Lung (tissue), 12 donors: ENCODE results near the gene ELAC1. TPM values are rescaled to one million over a fixed set of nuclear protein-coding genes. Genes with fewer than 3 reads are reported as not detected.

Source experiments
- ATAC-seq: fragments of 200-7000 bp; cut with Tn5 transposase; one replicate; pipeline ENCODE4 v1.9.1; 2020; ENCODE audit warnings: moderate number of reproducible peaks; ENCODE audit not compliant: insufficient read depth, low FRiP score
- DNase-seq, 3 donors: peaks; one replicate each; pipeline ENCODE4 v3.0.0-alpha.2; 2013 to 2017
- H3K27ac ChIP-seq, 2 donors: one replicate each; pipeline ENCODE4 v1.5.1; 2013; ENCODE audit warnings: mild to moderate bottlenecking in 2 of 2, moderate library complexity in 2 of 2, control low read depth in 1 of 2, inconsistent platforms in 1 of 2, low read depth in 1 of 2, low read length in 1 of 2
- H3K27me3 ChIP-seq, 3 donors: one replicate each; pipeline ENCODE4 v1.5.1; 2013; ENCODE audit warnings: low read length in 2 of 3; ENCODE audit not compliant: control insufficient read depth in 3 of 3, insufficient read depth in 3 of 3
- H3K36me3 ChIP-seq, 4 donors: one replicate each; pipeline ENCODE4 v1.5.1; 2013; ENCODE audit warnings: low read length in 4 of 4, mild to moderate bottlenecking in 1 of 4, moderate library complexity in 1 of 4; ENCODE audit not compliant: control insufficient read depth in 4 of 4, insufficient read depth in 4 of 4
- H3K4me1 ChIP-seq, 5 donors: one replicate each; pipeline ENCODE4 v1.5.1; 2013; ENCODE audit warnings: low read length in 5 of 5, mild to moderate bottlenecking in 2 of 5, moderate library complexity in 1 of 5; ENCODE audit not compliant: control insufficient read depth in 5 of 5, insufficient read depth in 5 of 5
- H3K4me3 ChIP-seq: one replicate; pipeline ENCODE4 v1.5.1; 2013; ENCODE audit warnings: mild to moderate bottlenecking, control low read depth, moderate library complexity
- H3K9ac ChIP-seq, 2 donors: one replicate each; pipeline ENCODE4 v1.5.1; 2013; ENCODE audit warnings: low read length in 2 of 2, control low read depth in 1 of 2; ENCODE audit not compliant: insufficient read depth in 1 of 2
- H3K9me3 ChIP-seq, 4 donors: one replicate each; pipeline ENCODE4 v1.5.1; 2013; ENCODE audit warnings: low read length in 3 of 4, mild to moderate bottlenecking in 1 of 4, moderate library complexity in 1 of 4; ENCODE audit not compliant: control insufficient read depth in 4 of 4, insufficient read depth in 3 of 4
- WGBS, 2 donors: extraction: QIAGEN DNeasy Blood & Tissue Kit; methylation state at CpG; one replicate each; pipeline ENCODE4 v1.1.7; 2013; 5-methylcytosine and 5-hydroxymethylcytosine counted together
- polyA plus RNA-seq, 2 donors: library from polyadenylated mRNA; stranded (reverse); fragments of 200-250 nt; gene quantifications; one replicate each; pipeline ENCODE4 v1.2.1, GENCODE V29; 2013
- total RNA-seq, 2 donors: library from RNA; depleted of rRNA in 1 of 2; stranded (reverse); fragments of >200 nt in 1 of 2; gene quantifications; one replicate each; pipeline ENCODE4 v1.2.1, GENCODE V29; 2014 to 2021
- TF ChIP-seq, protein P1 (sequence below): IDR thresholded peaks from 2 replicates; pipeline ENCODE4 v1.5.1; 2012; ENCODE audit warnings: mild to moderate bottlenecking; ENCODE audit errors: control extremely low read depth, extremely low read depth
- donor health status: control.
- donor health status: control.
- donor health status: Bipolar disorder and iron deficiency.
- donor health status: healthy.
- donor health status: DM: yes; HTN: yes; CAD: no.

The ELAC1 gene
- total and polyA plus RNA-seq, 4 donors: 5.0 to 10.2 (median 5.6) TPM

GRCh38 chr18:50950626-50951025 is 17.2 kb upstream of the ELAC1 start:
- no peak for DNase-seq
- Histone ChIP-seq H3K4me3 (no peak overlapping the region), H3K36me3 (peaks cover 0 to 4% (median 0%) of the 10 kb centered on the region in 4 donors), H3K9ac (no peak overlapping the region), H3K9me3 (no peaks in the 10 kb centered on the region), H3K27ac (no peak overlapping the region), H3K27me3 (no peaks in the 10 kb centered on the region), H3K4me1 (no peaks in the 10 kb centered on the region)
- 89 to 90% methylated on average over 4 of the region's 4 CpGs for WGBS, 2 donors
- TF ChIP-seq, protein P1, sequence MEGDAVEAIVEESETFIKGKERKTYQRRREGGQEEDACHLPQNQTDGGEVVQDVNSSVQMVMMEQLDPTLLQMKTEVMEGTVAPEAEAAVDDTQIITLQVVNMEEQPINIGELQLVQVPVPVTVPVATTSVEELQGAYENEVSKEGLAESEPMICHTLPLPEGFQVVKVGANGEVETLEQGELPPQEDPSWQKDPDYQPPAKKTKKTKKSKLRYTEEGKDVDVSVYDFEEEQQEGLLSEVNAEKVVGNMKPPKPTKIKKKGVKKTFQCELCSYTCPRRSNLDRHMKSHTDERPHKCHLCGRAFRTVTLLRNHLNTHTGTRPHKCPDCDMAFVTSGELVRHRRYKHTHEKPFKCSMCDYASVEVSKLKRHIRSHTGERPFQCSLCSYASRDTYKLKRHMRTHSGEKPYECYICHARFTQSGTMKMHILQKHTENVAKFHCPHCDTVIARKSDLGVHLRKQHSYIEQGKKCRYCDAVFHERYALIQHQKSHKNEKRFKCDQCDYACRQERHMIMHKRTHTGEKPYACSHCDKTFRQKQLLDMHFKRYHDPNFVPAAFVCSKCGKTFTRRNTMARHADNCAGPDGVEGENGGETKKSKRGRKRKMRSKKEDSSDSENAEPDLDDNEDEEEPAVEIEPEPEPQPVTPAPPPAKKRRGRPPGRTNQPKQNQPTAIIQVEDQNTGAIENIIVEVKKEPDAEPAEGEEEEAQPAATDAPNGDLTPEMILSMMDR: no peak
- no peak for ATAC-seq

- TF ChIP-seq, protein P1: no peak
- WGBS, 2 donors: 84 to 89% methylated on average over 3 of the region's 3 CpGs
- H3K36me3 ChIP-seq: no peaks in the 10 kb centered on the region
- no peak overlapping the region for H3K27ac ChIP-seq
- no peak overlapping the region for H3K9ac ChIP-seq
- DNase-seq (no peak), ATAC-seq (no peak)
- H3K27me3 ChIP-seq: no peaks in the 10 kb centered on the region
- H3K4me1 ChIP-seq: no peaks in the 10 kb centered on the region
- no peak overlapping the region for H3K4me3 ChIP-seq
- no peaks in the 10 kb centered on the region for H3K9me3 ChIP-seq
Observed at GRCh38 chr18:50953822-50954221, 14.0 kb upstream of the ELAC1 start.

DNA sequence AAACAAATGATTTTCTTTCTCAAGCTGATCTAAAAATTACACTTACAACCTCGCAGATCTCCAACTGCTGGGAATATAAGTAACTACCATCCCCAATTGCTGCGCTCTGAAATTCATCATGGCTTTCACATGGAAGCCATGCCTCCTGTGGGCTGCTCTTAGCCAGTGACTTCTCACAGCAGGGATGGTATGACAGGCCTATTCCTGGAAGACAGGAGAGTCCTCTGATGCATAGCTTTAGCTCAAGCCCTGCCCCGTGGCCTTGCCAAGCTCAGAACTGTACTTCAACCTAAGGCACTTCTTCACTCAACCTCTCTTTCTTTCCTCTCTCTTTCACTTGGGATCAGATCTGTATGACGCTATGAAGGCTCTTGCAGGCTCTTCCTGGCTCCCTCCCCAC is 12.6 kb upstream of the ELAC1 start:
- no peak overlapping the region for H3K9ac ChIP-seq
- H3K27ac ChIP-seq: no peak overlapping the region
- WGBS, 2 donors: 91 to 96% methylated on average over 4 of the region's 4 CpGs
- TF ChIP-seq, protein P1: no peak
- H3K4me3 ChIP-seq: no peak overlapping the region
- H3K4me1 ChIP-seq: no peaks in the 10 kb centered on the region
- no peaks in the 10 kb centered on the region for H3K36me3 ChIP-seq
- H3K9me3 ChIP-seq: no peaks in the 10 kb centered on the region
- DNase-seq (no peak), ATAC-seq (no peak)
- H3K27me3 ChIP-seq: no peaks in the 10 kb centered on the region

- ATAC-seq (no peak), DNase-seq (no peak)
- Histone ChIP-seq H3K9me3 (no peaks in the 10 kb centered on the region), H3K27me3 (no peaks in the 10 kb centered on the region), H3K4me3 (no peak overlapping the region), H3K4me1 (no peaks in the 10 kb centered on the region), H3K9ac (no peak overlapping the region), H3K27ac (no peak overlapping the region), H3K36me3 (no peaks in the 10 kb centered on the region)
- WGBS, 2 donors: 96 to 98% methylated on average over 3 of the region's 3 CpGs
- TF ChIP-seq, protein P1: no peak
Observed at GRCh38 chr18:50956116-50956515, 11.7 kb upstream of the ELAC1 start.
